ENCODE measurements around the gene FYN.

Gene FYN

DNA sequence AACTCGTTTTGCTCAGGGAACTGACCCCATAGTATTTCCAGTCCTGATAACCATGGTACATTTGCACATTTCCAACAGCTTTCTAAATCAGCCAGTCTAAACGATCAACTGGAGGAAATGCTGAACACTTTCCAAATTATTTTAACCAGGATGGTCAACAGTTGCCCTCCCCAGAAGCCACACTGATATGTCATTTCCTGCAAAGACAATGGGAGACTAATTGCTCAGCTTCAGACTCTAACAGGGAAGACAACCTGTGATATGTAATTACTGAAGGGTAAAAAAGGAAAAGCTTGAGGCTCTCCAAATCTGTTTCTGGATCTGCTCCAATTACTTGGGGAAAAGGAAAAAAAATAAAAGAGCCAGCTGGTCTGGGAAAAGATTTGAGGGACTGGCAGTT, 88.8 kb downstream of the FYN start:
- DNase-seq: no peak

DNA sequence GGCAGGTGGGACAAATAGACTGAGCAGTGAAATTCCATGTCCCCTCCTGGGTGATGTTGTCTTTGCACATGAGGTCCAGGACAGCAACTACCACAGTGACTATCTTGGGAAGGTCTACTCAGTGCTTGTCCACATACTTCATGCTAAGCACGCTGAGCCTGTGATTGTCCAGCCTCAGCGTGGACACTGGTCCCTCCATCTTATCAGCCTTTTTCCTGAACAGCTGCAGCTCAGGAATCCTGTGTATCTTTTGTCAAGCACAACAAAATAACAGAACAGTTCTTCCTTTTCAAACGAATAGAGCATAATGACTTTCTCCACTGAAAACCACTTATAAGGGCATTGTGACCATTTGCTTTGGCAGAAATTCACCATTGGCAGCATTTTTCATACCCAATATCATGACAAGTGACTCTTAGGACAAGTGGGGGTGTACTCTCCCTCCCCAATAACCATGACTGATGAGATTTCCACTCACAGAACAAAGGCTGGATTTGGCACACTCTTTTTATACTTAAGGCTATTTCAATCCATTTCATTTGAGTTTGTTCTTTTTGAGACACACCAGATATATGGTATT, 90.3 kb downstream of the FYN start:
- DNase-seq: no peak

DNA sequence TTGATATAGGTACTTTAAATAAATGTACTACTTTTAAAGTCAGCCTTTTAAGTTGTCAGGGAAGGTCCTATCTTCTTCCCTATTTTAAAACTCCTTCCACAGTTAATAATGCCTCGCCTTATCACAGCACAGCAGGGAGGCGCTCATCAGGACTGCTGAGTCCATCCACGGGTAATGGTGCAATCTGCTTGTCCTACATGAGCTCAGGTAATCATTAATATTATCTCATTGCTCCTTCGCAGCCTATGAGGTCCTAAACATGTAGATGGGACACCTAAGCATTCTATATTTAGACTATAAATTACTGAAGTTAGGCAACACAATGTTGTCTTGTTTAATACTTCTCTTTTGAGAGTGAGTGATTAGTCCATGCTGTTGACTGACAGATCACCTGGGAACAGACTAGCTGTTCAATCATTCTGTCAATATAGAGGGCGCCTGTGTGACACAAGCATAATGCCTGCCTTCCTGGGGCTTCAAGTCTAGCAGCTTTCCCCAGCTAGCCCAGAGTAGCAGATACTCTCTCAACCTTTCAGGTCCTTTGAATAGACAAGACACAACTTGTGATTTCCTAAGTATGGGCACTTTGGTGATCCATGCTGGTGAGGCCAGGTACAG, 91.0 kb downstream of the FYN start:
- DNase-seq: no peak

DNA sequence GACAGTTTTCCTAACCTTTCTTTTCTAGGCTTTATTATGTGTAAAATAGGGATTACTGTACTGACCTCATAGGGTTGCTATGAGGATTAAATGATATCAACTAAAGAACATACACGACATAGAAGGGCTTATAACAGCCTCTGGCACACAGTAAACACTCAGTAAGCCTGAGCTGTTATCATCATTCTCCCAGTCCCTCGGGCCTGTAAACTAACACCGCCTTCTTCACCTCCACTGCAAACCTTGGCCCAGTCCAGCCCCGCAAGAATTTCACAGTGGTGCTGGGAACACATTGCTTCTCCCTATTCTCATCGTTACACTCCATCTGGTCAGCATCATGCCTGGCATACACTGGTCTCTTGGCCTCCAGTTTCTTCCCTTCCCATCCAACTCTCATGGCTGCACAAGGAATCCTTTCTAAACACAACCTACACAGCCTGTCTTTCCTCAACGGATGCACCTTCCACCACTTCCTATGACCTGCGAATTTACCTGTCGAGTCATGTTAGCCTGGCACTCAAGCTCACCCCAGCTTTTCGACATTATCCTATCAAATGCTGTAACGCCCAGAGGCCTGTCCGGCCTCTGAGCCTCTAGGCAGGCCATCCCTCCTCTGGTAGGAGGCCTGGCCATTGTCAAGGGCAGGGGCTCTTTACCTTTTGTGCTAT, 92.1 kb downstream of the FYN start:
- DNase-seq: no peak

DNA sequence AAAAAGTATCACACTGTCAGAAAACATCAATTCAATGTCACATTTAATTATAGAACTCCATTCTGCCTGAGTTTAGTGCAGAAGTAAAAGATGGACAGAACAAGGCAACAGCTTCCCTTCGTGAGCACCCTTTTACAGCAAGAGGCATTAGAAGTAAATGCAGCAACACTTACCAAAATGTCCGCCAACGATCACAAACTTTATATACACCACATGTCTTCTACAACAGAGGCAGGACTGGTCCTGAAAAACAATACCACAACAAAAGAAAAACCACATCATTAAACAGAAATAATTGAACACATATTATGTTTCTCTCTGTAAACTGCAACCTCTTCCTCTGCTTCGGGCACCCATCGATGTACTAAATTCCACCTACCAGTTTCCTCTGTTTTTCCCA, 92.9 kb downstream of the FYN start:
- no peak for DNase-seq

DNA sequence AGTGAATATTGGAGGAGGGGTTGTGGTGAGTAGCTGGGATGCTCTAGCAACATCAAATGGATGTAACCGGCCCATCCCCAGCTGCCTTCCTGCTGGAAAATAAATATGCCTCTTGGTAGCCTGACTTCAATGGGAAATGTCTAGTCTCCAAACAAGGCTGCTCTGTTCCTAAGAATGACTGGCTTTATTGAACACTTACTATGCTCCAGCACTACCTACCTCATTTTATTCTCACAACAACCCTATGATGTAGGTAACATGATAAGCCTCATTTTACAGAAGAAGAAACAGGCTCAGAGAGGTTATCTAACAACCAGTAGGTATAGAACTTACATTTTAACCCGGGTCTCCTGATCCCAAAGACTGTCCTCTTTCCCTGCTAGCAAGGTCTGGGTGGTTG, 93.6 kb downstream of the FYN start:
- no peak for DNase-seq

DNA sequence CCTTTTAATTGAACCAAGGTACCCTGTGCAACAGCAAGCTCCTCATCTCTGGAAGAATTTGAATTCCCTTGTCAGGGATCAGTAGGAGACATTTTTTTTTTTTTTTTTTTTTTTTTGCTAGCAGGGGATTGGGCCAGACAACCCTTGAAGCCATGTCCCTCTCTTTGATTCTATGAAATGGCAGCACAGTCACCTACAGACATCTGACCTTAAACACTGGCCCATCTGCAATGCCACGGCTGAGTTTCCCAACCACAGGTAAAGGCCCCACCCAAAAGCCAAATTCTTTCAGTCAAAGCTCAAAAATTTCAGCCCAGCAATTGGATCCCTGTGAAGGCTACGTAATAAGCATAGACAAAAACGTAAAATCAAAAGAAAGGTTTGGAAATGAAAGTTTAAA, 94.2 kb downstream of the FYN start:
- DNase-seq: no peak

- DNase-seq: peak in 1 of 2 donors; percentile 42
Measured at GRCh38 chr6:111777357-111777756, 95.9 kb downstream of the FYN start.

DNA sequence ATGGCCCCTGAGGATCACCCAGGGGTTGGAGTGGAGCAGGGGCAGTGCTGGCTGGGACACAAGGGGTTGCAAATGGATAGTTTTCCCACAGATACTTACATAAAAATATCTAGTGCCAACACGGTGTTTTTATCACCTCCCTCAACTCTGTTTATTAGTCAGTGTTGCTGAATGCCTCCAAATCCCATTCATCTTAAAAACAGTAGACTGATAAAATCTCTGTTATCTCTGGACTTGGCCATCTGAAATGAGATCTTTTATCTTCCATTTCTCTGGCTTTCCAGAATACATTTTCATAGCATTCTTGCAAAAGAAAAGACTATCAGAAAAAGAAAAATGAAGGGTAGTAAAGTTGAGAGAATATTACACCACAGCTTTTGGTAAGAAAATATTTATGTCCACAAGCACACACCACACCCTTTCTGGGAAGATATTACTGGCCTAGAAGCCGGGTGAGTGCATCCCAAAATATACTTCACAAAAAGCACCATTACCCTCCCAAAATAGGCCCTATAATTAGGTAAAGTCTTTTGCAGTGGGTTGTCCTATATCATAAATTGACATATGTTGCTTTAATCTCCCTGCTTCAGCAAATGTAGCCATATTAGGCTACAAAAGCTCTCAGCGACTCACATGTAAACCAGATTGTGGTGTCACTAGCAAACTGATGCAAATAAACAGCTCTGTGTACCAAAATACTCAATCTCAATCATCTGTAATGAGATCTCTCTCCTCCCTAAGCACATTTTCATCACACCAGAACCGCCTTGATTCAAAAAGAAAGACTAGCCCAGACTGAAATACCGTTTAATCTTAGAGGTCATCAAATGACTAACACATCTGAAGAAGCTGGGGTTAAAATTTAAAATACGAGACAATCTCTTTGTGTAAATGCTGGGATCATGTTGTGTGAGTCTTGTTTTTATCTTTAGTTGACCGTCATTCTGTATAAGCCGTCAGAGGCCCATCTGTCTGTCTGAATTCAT, 96.7 kb downstream of the FYN start:
- DNase-seq: no peak

DNA sequence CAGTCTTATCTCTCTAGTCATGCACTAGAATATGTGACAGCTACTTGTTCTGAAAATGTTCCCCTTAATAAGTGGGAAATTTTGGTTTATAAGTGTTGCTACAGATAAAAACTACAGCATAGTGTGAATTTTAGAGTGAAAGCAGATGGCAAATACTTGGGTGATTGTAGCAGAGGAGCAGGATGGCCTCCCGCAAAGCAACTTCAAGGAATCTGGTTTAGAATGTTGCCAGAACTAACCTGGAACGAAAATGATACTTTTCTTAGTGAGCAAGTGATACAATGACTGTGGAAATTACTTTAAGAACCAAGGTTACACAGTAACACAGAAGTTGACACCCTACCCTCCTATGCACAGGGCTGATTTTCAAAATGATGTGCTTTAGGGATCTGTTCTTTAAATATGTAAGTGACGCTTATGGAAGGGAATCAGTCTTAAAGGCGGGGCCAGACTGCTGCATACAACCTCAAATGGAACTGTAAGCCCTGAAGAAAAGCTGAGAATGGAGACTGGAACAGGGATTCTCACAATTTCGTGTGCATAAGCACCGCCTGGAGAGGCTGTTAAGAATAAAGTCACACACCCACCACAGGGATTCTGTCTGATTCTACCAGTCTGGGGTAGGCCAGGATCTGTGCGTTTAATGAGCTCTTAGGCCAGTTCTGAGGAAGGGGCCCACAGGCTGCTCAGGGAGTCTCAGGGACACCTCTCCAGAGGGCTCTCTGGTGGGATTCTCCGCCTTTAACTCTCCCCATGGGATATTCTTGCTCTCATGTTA, 97.9 kb downstream of the FYN start:
- no peak for DNase-seq

DNA sequence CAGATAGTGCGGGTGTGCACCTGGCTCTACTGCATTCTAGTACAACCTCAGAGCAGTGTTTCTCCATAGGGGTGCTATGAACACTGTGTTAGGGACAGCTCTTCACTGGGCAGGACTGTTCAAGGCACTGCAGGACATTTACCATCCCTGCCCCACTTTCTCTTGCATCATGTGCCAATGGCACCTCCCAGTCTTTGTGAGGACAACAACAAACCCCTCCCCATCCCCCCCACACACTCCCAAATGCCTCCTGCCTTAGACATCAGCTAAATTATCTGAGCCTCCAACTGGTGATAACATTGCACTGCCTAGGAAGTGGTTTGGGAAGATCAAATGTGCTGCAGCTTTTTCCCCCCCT, 98.9 kb downstream of the FYN start:
- no peak for DNase-seq

- no peak for DNase-seq
Measured at GRCh38 chr6:111773501-111774345, 99.5 kb downstream of the FYN start.

DNA sequence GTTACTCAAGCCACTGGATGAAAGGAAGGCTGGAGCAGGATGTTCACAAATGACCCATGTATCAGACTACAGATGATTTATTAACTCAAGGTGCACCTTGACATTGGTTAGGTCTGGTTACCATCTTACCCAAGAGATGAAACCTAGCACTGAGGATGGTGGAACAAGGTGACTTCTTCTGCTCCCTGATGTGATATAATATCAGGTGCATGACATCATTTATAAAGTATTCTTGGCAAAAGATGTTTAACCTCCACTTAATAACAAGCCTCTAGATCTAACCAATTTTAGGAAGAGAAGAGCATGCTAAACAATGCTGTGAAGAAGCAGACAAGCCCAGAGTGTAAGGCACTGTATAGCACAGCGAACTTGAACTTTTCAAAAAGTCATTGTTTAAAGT, 100.9 kb downstream of the FYN start:
- no peak for DNase-seq

DNA sequence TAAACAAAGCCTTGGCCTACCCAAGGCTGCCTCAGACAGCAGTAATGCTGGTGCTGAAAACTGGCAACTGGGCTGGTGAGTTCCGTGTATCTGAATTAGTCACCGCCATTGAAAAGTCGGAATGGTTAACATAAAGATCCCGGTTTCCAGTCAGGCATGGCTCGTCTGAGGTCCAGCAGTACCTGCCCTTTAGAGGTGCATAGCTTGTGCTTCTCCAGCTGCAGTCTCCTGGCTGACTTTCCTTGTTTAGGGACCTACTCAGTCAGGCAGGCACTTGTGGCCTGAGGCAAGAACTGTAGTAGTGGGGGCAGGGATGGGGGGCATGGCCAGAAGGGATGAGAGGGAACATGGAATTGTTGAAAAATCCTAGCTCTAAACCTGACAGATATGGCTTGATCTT, 101.6 kb downstream of the FYN start:
- DNase-seq: no peak

GRCh38 chr6:111771094-111771432, 102.2 kb downstream of the FYN start:
- DNase-seq: no peak

- no peak for DNase-seq
Measured at GRCh38 chr6:111770263-111771093, 102.8 kb downstream of the FYN start.

GRCh38 chr6:111769365-111770152, 103.7 kb downstream of the FYN start:
- no peak for DNase-seq

GRCh38 chr6:111768431-111768770, 104.9 kb downstream of the FYN start:
- no peak for DNase-seq

- DNase-seq: no peak
Measured at GRCh38 chr6:111767752-111768430, 105.4 kb downstream of the FYN start.
